Measurements from ENCODE around the gene THUMPD3.

Gene THUMPD3

GRCh38 chr3:9361691-9362388 lies 1.0 kb upstream of the THUMPD3 start:
- H3K4me3 ChIP-seq (ENCODE audit: low read length): peak overlapping the region; percentile 82
- DNase-seq (ENCODE audit: low read depth): no peak
- no peak for TF ChIP-seq CTCF (conservative IDR thresholded peaks at IDR 0.05; ENCODE audit: low read length)

GRCh38 chr3:9369508-9369907 lies 6.7 kb downstream of the THUMPD3 start:
- DNase-seq (ENCODE audit: low read depth): no peak
- H3K4me3 ChIP-seq (ENCODE audit: low read length): no peak overlapping the region
- TF ChIP-seq CTCF (conservative IDR thresholded peaks at IDR 0.05; ENCODE audit: low read length): no peak

GRCh38 chr3:9373465-9373864 lies 10.6 kb downstream of the THUMPD3 start:
- no peak for DNase-seq (ENCODE audit: low read depth)

GRCh38 chr3:9377981-9378380 lies 15.1 kb downstream of the THUMPD3 start:
- DNase-seq (ENCODE audit: low read depth): no peak
- H3K4me3 ChIP-seq (ENCODE audit: low read length): no peak overlapping the region
- no peak for TF ChIP-seq CTCF (conservative IDR thresholded peaks at IDR 0.05; ENCODE audit: low read length)

More at GRCh38 chr3:9373465-9373864, 10.6 kb downstream of the THUMPD3 start:
- no peak for TF ChIP-seq CTCF (conservative IDR thresholded peaks at IDR 0.05; ENCODE audit: low read length)
- no peak overlapping the region for H3K4me3 ChIP-seq (ENCODE audit: low read length)

GRCh38 chr3:9379327-9379726 lies 16.5 kb downstream of the THUMPD3 start:
- no peak for TF ChIP-seq CTCF (conservative IDR thresholded peaks at IDR 0.05; ENCODE audit: low read length)
- no peak for DNase-seq (ENCODE audit: low read depth)

GRCh38 chr3:9380014-9380413 lies 17.2 kb downstream of the THUMPD3 start:
- no peak for TF ChIP-seq CTCF (conservative IDR thresholded peaks at IDR 0.05; ENCODE audit: low read length)
- DNase-seq (ENCODE audit: low read depth): no peak
- no peak overlapping the region for H3K4me3 ChIP-seq (ENCODE audit: low read length)

More at GRCh38 chr3:9379327-9379726, 16.5 kb downstream of the THUMPD3 start:
- no peak overlapping the region for H3K4me3 ChIP-seq (ENCODE audit: low read length)

- DNase-seq (ENCODE audit: low read depth): peak; percentile 39
- TF ChIP-seq CTCF (conservative IDR thresholded peaks at IDR 0.05; ENCODE audit: low read length): no peak
- no peak overlapping the region for H3K4me3 ChIP-seq (ENCODE audit: low read length)
Observed at GRCh38 chr3:9384141-9384828, 21.4 kb downstream of the THUMPD3 start.
